ENCODE measurements around the gene RXFP2.

GRCh38 chr13:31801088-31801487 is 61.8 kb downstream of the RXFP2 start:
- TF ChIP-seq, protein P1, sequence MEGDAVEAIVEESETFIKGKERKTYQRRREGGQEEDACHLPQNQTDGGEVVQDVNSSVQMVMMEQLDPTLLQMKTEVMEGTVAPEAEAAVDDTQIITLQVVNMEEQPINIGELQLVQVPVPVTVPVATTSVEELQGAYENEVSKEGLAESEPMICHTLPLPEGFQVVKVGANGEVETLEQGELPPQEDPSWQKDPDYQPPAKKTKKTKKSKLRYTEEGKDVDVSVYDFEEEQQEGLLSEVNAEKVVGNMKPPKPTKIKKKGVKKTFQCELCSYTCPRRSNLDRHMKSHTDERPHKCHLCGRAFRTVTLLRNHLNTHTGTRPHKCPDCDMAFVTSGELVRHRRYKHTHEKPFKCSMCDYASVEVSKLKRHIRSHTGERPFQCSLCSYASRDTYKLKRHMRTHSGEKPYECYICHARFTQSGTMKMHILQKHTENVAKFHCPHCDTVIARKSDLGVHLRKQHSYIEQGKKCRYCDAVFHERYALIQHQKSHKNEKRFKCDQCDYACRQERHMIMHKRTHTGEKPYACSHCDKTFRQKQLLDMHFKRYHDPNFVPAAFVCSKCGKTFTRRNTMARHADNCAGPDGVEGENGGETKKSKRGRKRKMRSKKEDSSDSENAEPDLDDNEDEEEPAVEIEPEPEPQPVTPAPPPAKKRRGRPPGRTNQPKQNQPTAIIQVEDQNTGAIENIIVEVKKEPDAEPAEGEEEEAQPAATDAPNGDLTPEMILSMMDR (IDR thresholded peaks at IDR 0.05), result no peak
- TF ChIP-seq POLR2A (IDR thresholded peaks at IDR 0.05), result no peak
- TF ChIP-seq POLR2AphosphoS5 (IDR thresholded peaks at IDR 0.05), result no peak

All from prostate gland (tissue), 2 donors.